WTC11 (cell line): Measurements from ENCODE around the gene SAFB2. TPM values are rescaled to one million over a fixed set of nuclear protein-coding genes. Genes with fewer than 3 reads are reported as not detected.

Source experiments
- ATAC-seq: fragments of 200-7000 bp; cut with Tn5 transposase; 2 replicates; pipeline ENCODE4 v1.10.0; 2021; ENCODE audit warnings: mild to moderate bottlenecking, moderate library complexity
- CTCF ChIA-PET: fragments of 300-600 bp; sonication (Branson Sonifier 250); formaldehyde crosslinking; loops from one replicate; lab custom pipeline; 2021; ENCODE audit warnings: antibody characterized with exemption; lab: Charles Lee
- POLR2A ChIA-PET: fragments of 350-600 bp; sonication (Branson Sonifier 250); formaldehyde crosslinking; loops from one replicate; lab custom pipeline; 2021; ENCODE audit warnings: antibody characterized with exemption; lab: Charles Lee
- DNase-seq: peaks from one replicate; pipeline ENCODE4 v3.0.0; 2021; ENCODE audit warnings: low spot score
- H3K27ac Mint-ChIP-seq: 2 replicates; pipeline ENCODE4 v1.8.0; 2021; ENCODE audit warnings: mixed read lengths
- H3K27me3 Mint-ChIP-seq: 2 replicates; pipeline ENCODE4 v1.8.0; 2021; ENCODE audit warnings: low read depth, mild to moderate bottlenecking, moderate library complexity, mixed read lengths
- H3K36me3 Mint-ChIP-seq: 2 replicates; pipeline ENCODE4 v1.8.0; 2021; ENCODE audit warnings: mixed read lengths
- H3K4me1 Mint-ChIP-seq: 2 replicates; pipeline ENCODE4 v1.8.0; 2022; ENCODE audit warnings: mixed read lengths
- H3K4me3 Mint-ChIP-seq: 2 replicates; pipeline ENCODE4 v1.8.0; 2021; ENCODE audit warnings: mild to moderate bottlenecking, moderate library complexity, mixed read lengths
- H3K9me3 Mint-ChIP-seq: 2 replicates; pipeline ENCODE4 v1.8.0; 2021; ENCODE audit warnings: mixed read lengths
- CREM ChIP-seq: sonication (generic); formaldehyde crosslinking; IDR thresholded peaks from 2 replicates; pipeline ENCODE4 v1.8.1; 2022; ENCODE audit warnings: mild to moderate bottlenecking, missing genetic modification reagents, moderate library complexity
- EMX1 ChIP-seq: fragments of 250-450 bp; sonication (Bioruptor Pico); IDR thresholded peaks from 2 replicates; pipeline ENCODE4 v1.8.0; 2021; ENCODE audit warnings: mild to moderate bottlenecking
- GTF2I ChIP-seq: fragments of 250-450 bp; sonication (Bioruptor Pico); conservative IDR thresholded peaks from 2 replicates; pipeline ENCODE4 v1.4.0; 2021; ENCODE audit warnings: mild to moderate bottlenecking
- HMGXB4 ChIP-seq: sonication (generic); formaldehyde crosslinking; IDR thresholded peaks from 2 replicates; pipeline ENCODE4 v1.8.1; 2023; ENCODE audit warnings: mild to moderate bottlenecking, moderate library complexity, missing genetic modification reagents
- JUN ChIP-seq: sonication (generic); formaldehyde crosslinking; IDR thresholded peaks from 2 replicates; pipeline ENCODE4 v1.8.0; 2023; ENCODE audit warnings: mild to moderate bottlenecking, missing genetic modification reagents
- MXD4 ChIP-seq: fragments of 250-450 bp; sonication (Bioruptor Pico); IDR thresholded peaks from 2 replicates; pipeline ENCODE4 v1.8.0; 2021; ENCODE audit warnings: mild to moderate bottlenecking, moderate library complexity, borderline replicate concordance
- NFE2L1 ChIP-seq: sonication (generic); formaldehyde crosslinking; IDR thresholded peaks from 2 replicates; pipeline ENCODE4 v1.8.1; 2023; ENCODE audit warnings: missing genetic modification reagents
- SMAD4 ChIP-seq: sonication (generic); formaldehyde crosslinking; IDR thresholded peaks from 2 replicates; pipeline ENCODE4 v1.8.0; 2022; ENCODE audit warnings: mild to moderate bottlenecking, missing genetic modification reagents
- SOX15 ChIP-seq: fragments of 250-450 bp; sonication (Bioruptor Pico); IDR thresholded peaks from 2 replicates; pipeline ENCODE4 v1.9.0; 2021; ENCODE audit warnings: mild to moderate bottlenecking
- TCF7 ChIP-seq: sonication (generic); formaldehyde crosslinking; IDR thresholded peaks from 2 replicates; pipeline ENCODE4 v1.8.0; 2022; ENCODE audit warnings: mild to moderate bottlenecking, low read depth, missing genetic modification reagents, moderate library complexity
- TP53 ChIP-seq: sonication (generic); formaldehyde crosslinking; IDR thresholded peaks from 2 replicates; pipeline ENCODE4 v1.8.1; 2023; ENCODE audit warnings: mild to moderate bottlenecking, missing genetic modification reagents
- ZBTB21 ChIP-seq: sonication (generic); formaldehyde crosslinking; IDR thresholded peaks from 2 replicates; pipeline ENCODE4 v1.8.1; 2023; ENCODE audit warnings: mild to moderate bottlenecking, missing genetic modification reagents, borderline replicate concordance
- ZNF281 ChIP-seq: sonication (generic); formaldehyde crosslinking; IDR thresholded peaks from 2 replicates; pipeline ENCODE4 v1.8.0; 2023; ENCODE audit warnings: mild to moderate bottlenecking, missing genetic modification reagents
- ZNF317 ChIP-seq: sonication (generic); formaldehyde crosslinking; IDR thresholded peaks from 2 replicates; pipeline ENCODE4 v1.8.1; 2023; ENCODE audit warnings: low read depth, mild to moderate bottlenecking, moderate library complexity, missing genetic modification reagents, borderline replicate concordance
- total RNA-seq: library from RNA; stranded (reverse); gene quantifications from 3 replicates; pipeline ENCODE4 v1.2.3, GENCODE V29; 2021
- TF ChIP-seq, protein P1 (sequence below): fragments of 250-450 bp; sonication (Bioruptor Pico); IDR thresholded peaks from 2 replicates; pipeline ENCODE4 v1.9.0; 2021; ENCODE audit warnings: moderate library complexity, mild to moderate bottlenecking, inconsistent platforms, borderline replicate concordance
- TF ChIP-seq, protein P2 (sequence below): fragments of 250-450 bp; sonication (Bioruptor Pico); IDR thresholded peaks from 2 replicates; pipeline ENCODE4 v2.1.2; 2022; ENCODE audit warnings: mild to moderate bottlenecking, moderate library complexity
- TF ChIP-seq, protein P3 (sequence below): sonication (generic); formaldehyde crosslinking; IDR thresholded peaks from 2 replicates; pipeline ENCODE4 v1.8.1; 2022; ENCODE audit warnings: mild to moderate bottlenecking, missing genetic modification reagents, moderate library complexity, borderline replicate concordance
- TF ChIP-seq, protein P4 (sequence below): sonication (generic); formaldehyde crosslinking; IDR thresholded peaks from 2 replicates; pipeline ENCODE4 v1.8.1; 2023; ENCODE audit warnings: mild to moderate bottlenecking, missing genetic modification reagents, moderate library complexity
- TF ChIP-seq, protein P5 (sequence below): fragments of 250-450 bp; sonication (Bioruptor Pico); IDR thresholded peaks from 2 replicates; pipeline ENCODE4 v1.9.0; 2021; ENCODE audit warnings: mild to moderate bottlenecking, borderline replicate concordance
- TF ChIP-seq, protein P6 (sequence below): sonication (generic); formaldehyde crosslinking; IDR thresholded peaks from 2 replicates; pipeline ENCODE4 v1.8.1; 2022; ENCODE audit warnings: missing genetic modification reagents, borderline replicate concordance

SAFB2 gene
- total RNA-seq, 1 experiment from 2014 or later = 100 TPM

- Mint-ChIP-seq H3K4me3 (no peak overlapping the region), H3K27me3 (no peaks in the 10 kb centered on the region), H3K36me3 (peaks cover 39% of the 10 kb centered on the region), H3K9me3 (no peaks in the 10 kb centered on the region), H3K4me1 (peaks cover 17% of the 10 kb centered on the region), H3K27ac (0 out of 2 replicates have a peak overlapping the region, but pooled peaks have one; percentile 8)
- TF ChIP-seq CREM (no peak), ZNF317 (no peak), MXD4 (no peak), JUN (CRISPR knock-in tag) (no peak), GTF2I (CRISPR knock-in tag) (no peak), TCF7 (CRISPR knock-in tag) (no peak), SOX15 (CRISPR knock-in tag) (no peak), HMGXB4 (CRISPR knock-in tag) (no peak), ZNF281 (CRISPR knock-in tag) (no peak), SMAD4 (CRISPR knock-in tag) (no peak), EMX1 (CRISPR knock-in tag) (no peak), ZBTB21 (no peak), TP53 (CRISPR knock-in tag) (no peak), NFE2L1 (CRISPR knock-in tag) (no peak)
- TF ChIP-seq, protein P1, sequence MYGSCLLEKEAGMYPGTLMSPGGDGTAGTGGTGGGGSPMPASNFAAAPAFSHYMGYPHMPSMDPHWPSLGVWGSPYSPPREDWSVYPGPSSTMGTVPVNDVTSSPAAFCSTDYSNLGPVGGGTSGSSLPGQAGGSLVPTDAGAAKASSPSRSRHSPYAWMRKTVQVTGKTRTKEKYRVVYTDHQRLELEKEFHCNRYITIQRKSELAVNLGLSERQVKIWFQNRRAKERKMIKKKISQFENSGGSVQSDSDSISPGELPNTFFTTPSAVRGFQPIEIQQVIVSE (CRISPR knock-in tag) = no peak
- TF ChIP-seq, protein P2, sequence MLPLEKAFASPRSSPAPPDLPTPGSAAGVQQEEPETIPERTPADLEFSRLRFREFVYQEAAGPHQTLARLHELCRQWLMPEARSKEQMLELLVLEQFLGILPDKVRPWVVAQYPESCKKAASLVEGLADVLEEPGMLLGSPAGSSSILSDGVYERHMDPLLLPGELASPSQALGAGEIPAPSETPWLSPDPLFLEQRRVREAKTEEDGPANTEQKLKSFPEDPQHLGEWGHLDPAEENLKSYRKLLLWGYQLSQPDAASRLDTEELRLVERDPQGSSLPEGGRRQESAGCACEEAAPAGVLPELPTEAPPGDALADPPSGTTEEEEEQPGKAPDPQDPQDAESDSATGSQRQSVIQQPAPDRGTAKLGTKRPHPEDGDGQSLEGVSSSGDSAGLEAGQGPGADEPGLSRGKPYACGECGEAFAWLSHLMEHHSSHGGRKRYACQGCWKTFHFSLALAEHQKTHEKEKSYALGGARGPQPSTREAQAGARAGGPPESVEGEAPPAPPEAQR = no peak
- TF ChIP-seq, protein P3, sequence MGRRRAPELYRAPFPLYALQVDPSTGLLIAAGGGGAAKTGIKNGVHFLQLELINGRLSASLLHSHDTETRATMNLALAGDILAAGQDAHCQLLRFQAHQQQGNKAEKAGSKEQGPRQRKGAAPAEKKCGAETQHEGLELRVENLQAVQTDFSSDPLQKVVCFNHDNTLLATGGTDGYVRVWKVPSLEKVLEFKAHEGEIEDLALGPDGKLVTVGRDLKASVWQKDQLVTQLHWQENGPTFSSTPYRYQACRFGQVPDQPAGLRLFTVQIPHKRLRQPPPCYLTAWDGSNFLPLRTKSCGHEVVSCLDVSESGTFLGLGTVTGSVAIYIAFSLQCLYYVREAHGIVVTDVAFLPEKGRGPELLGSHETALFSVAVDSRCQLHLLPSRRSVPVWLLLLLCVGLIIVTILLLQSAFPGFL (CRISPR knock-in tag) = no peak
- TF ChIP-seq, protein P4, sequence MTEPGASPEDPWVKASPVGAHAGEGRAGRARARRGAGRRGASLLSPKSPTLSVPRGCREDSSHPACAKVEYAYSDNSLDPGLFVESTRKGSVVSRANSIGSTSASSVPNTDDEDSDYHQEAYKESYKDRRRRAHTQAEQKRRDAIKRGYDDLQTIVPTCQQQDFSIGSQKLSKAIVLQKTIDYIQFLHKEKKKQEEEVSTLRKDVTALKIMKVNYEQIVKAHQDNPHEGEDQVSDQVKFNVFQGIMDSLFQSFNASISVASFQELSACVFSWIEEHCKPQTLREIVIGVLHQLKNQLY (CRISPR knock-in tag) = no peak
- TF ChIP-seq, protein P5, sequence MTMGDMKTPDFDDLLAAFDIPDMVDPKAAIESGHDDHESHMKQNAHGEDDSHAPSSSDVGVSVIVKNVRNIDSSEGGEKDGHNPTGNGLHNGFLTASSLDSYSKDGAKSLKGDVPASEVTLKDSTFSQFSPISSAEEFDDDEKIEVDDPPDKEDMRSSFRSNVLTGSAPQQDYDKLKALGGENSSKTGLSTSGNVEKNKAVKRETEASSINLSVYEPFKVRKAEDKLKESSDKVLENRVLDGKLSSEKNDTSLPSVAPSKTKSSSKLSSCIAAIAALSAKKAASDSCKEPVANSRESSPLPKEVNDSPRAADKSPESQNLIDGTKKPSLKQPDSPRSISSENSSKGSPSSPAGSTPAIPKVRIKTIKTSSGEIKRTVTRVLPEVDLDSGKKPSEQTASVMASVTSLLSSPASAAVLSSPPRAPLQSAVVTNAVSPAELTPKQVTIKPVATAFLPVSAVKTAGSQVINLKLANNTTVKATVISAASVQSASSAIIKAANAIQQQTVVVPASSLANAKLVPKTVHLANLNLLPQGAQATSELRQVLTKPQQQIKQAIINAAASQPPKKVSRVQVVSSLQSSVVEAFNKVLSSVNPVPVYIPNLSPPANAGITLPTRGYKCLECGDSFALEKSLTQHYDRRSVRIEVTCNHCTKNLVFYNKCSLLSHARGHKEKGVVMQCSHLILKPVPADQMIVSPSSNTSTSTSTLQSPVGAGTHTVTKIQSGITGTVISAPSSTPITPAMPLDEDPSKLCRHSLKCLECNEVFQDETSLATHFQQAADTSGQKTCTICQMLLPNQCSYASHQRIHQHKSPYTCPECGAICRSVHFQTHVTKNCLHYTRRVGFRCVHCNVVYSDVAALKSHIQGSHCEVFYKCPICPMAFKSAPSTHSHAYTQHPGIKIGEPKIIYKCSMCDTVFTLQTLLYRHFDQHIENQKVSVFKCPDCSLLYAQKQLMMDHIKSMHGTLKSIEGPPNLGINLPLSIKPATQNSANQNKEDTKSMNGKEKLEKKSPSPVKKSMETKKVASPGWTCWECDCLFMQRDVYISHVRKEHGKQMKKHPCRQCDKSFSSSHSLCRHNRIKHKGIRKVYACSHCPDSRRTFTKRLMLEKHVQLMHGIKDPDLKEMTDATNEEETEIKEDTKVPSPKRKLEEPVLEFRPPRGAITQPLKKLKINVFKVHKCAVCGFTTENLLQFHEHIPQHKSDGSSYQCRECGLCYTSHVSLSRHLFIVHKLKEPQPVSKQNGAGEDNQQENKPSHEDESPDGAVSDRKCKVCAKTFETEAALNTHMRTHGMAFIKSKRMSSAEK (CRISPR knock-in tag) = no peak
- TF ChIP-seq, protein P6, sequence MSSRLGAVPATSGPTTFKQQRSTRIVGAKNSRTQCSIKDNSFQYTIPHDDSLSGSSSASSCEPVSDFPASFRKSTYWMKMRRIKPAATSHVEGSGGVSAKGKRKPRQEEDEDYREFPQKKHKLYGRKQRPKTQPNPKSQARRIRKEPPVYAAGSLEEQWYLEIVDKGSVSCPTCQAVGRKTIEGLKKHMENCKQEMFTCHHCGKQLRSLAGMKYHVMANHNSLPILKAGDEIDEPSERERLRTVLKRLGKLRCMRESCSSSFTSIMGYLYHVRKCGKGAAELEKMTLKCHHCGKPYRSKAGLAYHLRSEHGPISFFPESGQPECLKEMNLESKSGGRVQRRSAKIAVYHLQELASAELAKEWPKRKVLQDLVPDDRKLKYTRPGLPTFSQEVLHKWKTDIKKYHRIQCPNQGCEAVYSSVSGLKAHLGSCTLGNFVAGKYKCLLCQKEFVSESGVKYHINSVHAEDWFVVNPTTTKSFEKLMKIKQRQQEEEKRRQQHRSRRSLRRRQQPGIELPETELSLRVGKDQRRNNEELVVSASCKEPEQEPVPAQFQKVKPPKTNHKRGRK (CRISPR knock-in tag) = no peak
- CTCF ChIA-PET = interaction anchor here (3.2 kb wide), 1 partner anchor 20 kb away, joined by 11 read pairs; the partner anchor contains the start of gene TINCR
- ATAC-seq (no peak), DNase-seq (no peak)
- POLR2A ChIA-PET = no interaction called here
Measured at GRCh38 chr19:5587661-5588060, 34.9 kb downstream of the SAFB2 start.
